GM12878 (cell line): Measurements from ENCODE around the gene PDE12. TPM values are rescaled to one million over a fixed set of nuclear protein-coding genes. Genes with fewer than 3 reads are reported as not detected.

Experiments used
- BCL3 ChIP-seq: IDR thresholded peaks from 2 replicates; pipeline ENCODE4 v1.6.1; 2011; ENCODE audit warnings: borderline replicate concordance, low read depth, mild to moderate bottlenecking, moderate library complexity, low read length; ENCODE audit not compliant: insufficient read depth, poor library complexity, severe bottlenecking
- CHD4 ChIP-seq: fragments of 200-600 bp; sonication (generic); IDR thresholded peaks from 2 replicates; pipeline ENCODE4 v1.6.1; 2016; ENCODE audit warnings: mild to moderate bottlenecking
- CTCF ChIP-seq, 3 experiments: IDR thresholded peaks in 2 of 3; conservative IDR thresholded peaks in 1 of 3; 2 replicates each; pipeline ENCODE4 v1.5.1; 2011; ENCODE audit warnings: low read depth in 3 of 3, low read length in 3 of 3, mild to moderate bottlenecking in 3 of 3, control low read depth in 2 of 3, moderate library complexity in 2 of 3, inconsistent platforms in 1 of 3, mixed read lengths in 1 of 3; ENCODE audit not compliant: control insufficient read depth in 2 of 3, insufficient read depth in 1 of 3; ENCODE audit errors: extremely low read depth in 1 of 3
- DPF2 ChIP-seq: fragments of 450-650 bp; IDR thresholded peaks from 2 replicates; pipeline ENCODE4 v1.6.1; 2017; ENCODE audit warnings: mild to moderate bottlenecking
- GATAD2B ChIP-seq: fragments of 450-650 bp; conservative IDR thresholded peaks from 2 replicates; pipeline ENCODE4 v1.6.1; 2017; ENCODE audit warnings: low read depth, mild to moderate bottlenecking, moderate library complexity
- IRF5 ChIP-seq: fragments of 450-650 bp; IDR thresholded peaks from 2 replicates; pipeline ENCODE4 v1.6.1; 2017; ENCODE audit warnings: borderline replicate concordance
- MEF2B ChIP-seq: fragments of 450-650 bp; IDR thresholded peaks from 2 replicates; pipeline ENCODE4 v1.6.1; 2018; ENCODE audit warnings: mild to moderate bottlenecking, moderate library complexity; ENCODE audit not compliant: partially characterized antibody, poor library complexity, severe bottlenecking
- NR2C2 ChIP-seq: IDR thresholded peaks from 2 replicates; pipeline ENCODE4 v1.6.1; 2011; ENCODE audit warnings: borderline replicate concordance, low read depth; ENCODE audit not compliant: control insufficient read depth, insufficient read length
- NRF1 ChIP-seq: conservative IDR thresholded peaks from 2 replicates; pipeline ENCODE4 v1.6.1; 2011; ENCODE audit warnings: mild to moderate bottlenecking, low read depth, low read length, improper control_type of control experiment
- PML ChIP-seq: IDR thresholded peaks from 2 replicates; pipeline ENCODE4 v1.6.1; 2012; ENCODE audit warnings: low read length, inconsistent platforms
- POLR2A ChIP-seq: IDR thresholded peaks from 2 replicates; pipeline ENCODE4 v1.6.1; 2011; ENCODE audit warnings: low read depth, mild to moderate bottlenecking, low read length
- POU2F2 ChIP-seq: IDR thresholded peaks from 3 replicates; pipeline ENCODE4 v1.6.1; 2011; ENCODE audit warnings: low read depth, mild to moderate bottlenecking, low read length, borderline replicate concordance
- RELB ChIP-seq: fragments of 450-650 bp; IDR thresholded peaks from 2 replicates; pipeline ENCODE4 v1.6.1; 2017; ENCODE audit warnings: low read depth, mild to moderate bottlenecking, moderate library complexity
- SIX5 ChIP-seq: IDR thresholded peaks from 2 replicates; pipeline ENCODE4 v1.6.1; 2011; ENCODE audit warnings: mild to moderate bottlenecking, low read depth, low read length, moderate library complexity; ENCODE audit not compliant: severe bottlenecking
- SMC3 ChIP-seq: IDR thresholded peaks from 2 replicates; pipeline ENCODE4 v1.6.1; 2011; ENCODE audit warnings: low read length, improper control_type of control experiment, borderline replicate concordance
- YY1 ChIP-seq: IDR thresholded peaks from 2 replicates; pipeline ENCODE4 v1.6.1; 2011; ENCODE audit warnings: low read depth, mild to moderate bottlenecking, low read length
- ZNF207 ChIP-seq: fragments of 450-650 bp; IDR thresholded peaks from 2 replicates; pipeline ENCODE4 v1.6.1; 2014; ENCODE audit warnings: antibody characterized with exemption, mild to moderate bottlenecking, borderline replicate concordance
- ZNF687 ChIP-seq: fragments of 450-650 bp; IDR thresholded peaks from 2 replicates; pipeline ENCODE4 v1.6.1; 2017; ENCODE audit warnings: mild to moderate bottlenecking, moderate library complexity
- polyA plus RNA-seq, 11 experiments: library from polyadenylated mRNA; depleted of rRNA in 4 of 11; unstranded in 6 of 11; stranded (reverse) in 5 of 11; fragments of >200 nt; fragmentation: Nextera tagmentation in 4 of 11; fragmentation: Illumina TruSeq in 1 of 11; extraction: Ambion mirVana in 4 of 11; extraction: Trizol in 1 of 11; gene quantifications; 1 replicate in 1 of 11; 2 replicates in 10 of 11; pipeline versions ENCODE4 v1.2.1 to v1.2.3, GENCODE V29; 2011 to 2016; ENCODE audit warnings: inconsistent platforms in 2 of 11, missing spikeins in 2 of 11, low read depth in 1 of 11
- total RNA-seq, 4 experiments: library from RNA; depleted of rRNA in 3 of 4; stranded (reverse); fragments of >200 nt in 3 of 4; fragmentation: Illumina TruSeq in 1 of 4; extraction: Trizol in 1 of 4; gene quantifications; 2 replicates each; pipeline versions ENCODE4 v1.2.1 to v1.2.3, GENCODE V29; 2013 to 2021

PDE12 gene
- total and polyA plus RNA-seq, 10 of the 15 experiments (the other 5 are each of a cell fraction or from before 2014, with no cell fraction given), result 3.0 to 26.1 (median 17.4) TPM

- peak; percentile 91 for TF ChIP-seq ZNF687
- no peak for TF ChIP-seq CHD4
- TF ChIP-seq BCL3, result no peak
- TF ChIP-seq SMC3, result peak; percentile 24; the same call in 1 of the 2 replicates
- TF ChIP-seq RELB, result peak; percentile 41; the same call in 1 of the 2 replicates
- TF ChIP-seq NR2C2, result no peak
- peak; percentile 92; the same call in 1 of the 2 replicates for TF ChIP-seq ZNF207
- TF ChIP-seq DPF2, result peak; percentile 18; the same call in 1 of the 2 replicates
- TF ChIP-seq IRF5, result no peak
- TF ChIP-seq POLR2A, result peak; percentile 83
- TF ChIP-seq MEF2B, result no peak
- TF ChIP-seq POU2F2, result peak; percentile 95
- TF ChIP-seq SIX5, result peak; percentile 63
- TF ChIP-seq YY1, result peak; percentile 80
- TF ChIP-seq NRF1, result peak; percentile 90
- TF ChIP-seq GATAD2B, result 0 out of 2 replicates have a peak, but pooled peaks have one; percentile 59
- TF ChIP-seq CTCF (IDR thresholded peaks at IDR 0.05 in 2 of 3, conservative IDR thresholded peaks at IDR 0.05 in 1 of 3; ENCODE audit: control insufficient read depth in 2 of 3, extremely low read depth in 1 of 3, insufficient read depth in 1 of 3, low read depth in 3 of 3, low read length in 3 of 3), result peak in 2 of 3 experiments; percentile 7 to 20; a peak in 1 of 6 replicates
- peak; percentile 92 for TF ChIP-seq PML
Measured at GRCh38 chr3:57597127-57597923, 41.3 kb downstream of the PDE12 start, which contains the start of gene ARF4 (continued).
